Activated CD8-positive, alpha-beta memory T cell treated with anti-CD3 and anti-CD28 coated beads, Interleukin-2, amount 50 U/mL, for 1 hour (primary cell): ENCODE measurements around the gene HSPA13.
"Not testable (repeated sequence)": the region's sequence is repeated elsewhere in the genome, so short reads cannot be mapped to it uniquely, and the experiment has no call there.

Source experiments
- DNase-seq: peaks from one replicate; pipeline ENCODE4 v3.0.0-alpha.2; 2020; ENCODE audit errors: extremely low read depth

Gene HSPA13

GRCh38 chr21:14382835-14383595, at the start of gene HSPA13:
HSPA13 (minus strand) TSS chr21:14383146; CDS start chr21:14383119, 27 bp downstream.
- peak; percentile 97 for DNase-seq

GRCh38 chr21:14418920-14419319, 36.0 kb upstream of the HSPA13 start:
- no peak for DNase-seq

GRCh38 chr21:14414932-14415508, 32.1 kb upstream of the HSPA13 start:
- no peak for DNase-seq

- DNase-seq, result no peak
Observed at GRCh38 chr21:14405962-14406361, 23.0 kb upstream of the HSPA13 start.

GRCh38 chr21:14405225-14405624, 22.3 kb upstream of the HSPA13 start:
- no peak for DNase-seq

GRCh38 chr21:14403681-14404318, 20.9 kb upstream of the HSPA13 start:
- DNase-seq, result no peak

- no peak for DNase-seq
Observed at GRCh38 chr21:14401217-14401616, 18.3 kb upstream of the HSPA13 start.

GRCh38 chr21:14388282-14388681, 5.3 kb upstream of the HSPA13 start:
- no peak for DNase-seq

GRCh38 chr21:14384453-14384852, 1.5 kb upstream of the HSPA13 start:
- DNase-seq, result no peak

GRCh38 chr21:14383596-14384180, 742 bp upstream of the HSPA13 start:
- DNase-seq, result no peak

GRCh38 chr21:14382486-14382834, 486 bp downstream of the HSPA13 start:
- DNase-seq, result no peak

GRCh38 chr21:14376854-14377253, 6.1 kb downstream of the HSPA13 start:
- no peak for DNase-seq

GRCh38 chr21:14366998-14367397, 15.9 kb downstream of the HSPA13 start:
- no peak for DNase-seq

- no peak for DNase-seq
Observed at GRCh38 chr21:14361958-14362357, 21.0 kb downstream of the HSPA13 start.

GRCh38 chr21:14358775-14359174, 24.2 kb downstream of the HSPA13 start:
- DNase-seq, result no peak

- DNase-seq, result no peak
Observed at GRCh38 chr21:14356746-14357145, 26.2 kb downstream of the HSPA13 start.

- DNase-seq, result no peak
Observed at GRCh38 chr21:14354515-14354914, 28.4 kb downstream of the HSPA13 start.

GRCh38 chr21:14353726-14354125, 29.2 kb downstream of the HSPA13 start:
- DNase-seq, result no peak

GRCh38 chr21:14353231-14353630, 29.7 kb downstream of the HSPA13 start:
- no peak for DNase-seq

GRCh38 chr21:14327346-14327745, 55.6 kb downstream of the HSPA13 start:
- not testable (repeated sequence) for DNase-seq

- DNase-seq, result no peak
Observed at GRCh38 chr21:14325595-14325994, 57.4 kb downstream of the HSPA13 start.
